Measurements from ENCODE around the gene REX1BD.

- TF ChIP-seq CTCF (IDR thresholded peaks at IDR 0.05): no peak
- TF ChIP-seq POLR2A (IDR thresholded peaks at IDR 0.05): no peak
Observed at GRCh38 chr19:18605196-18605545, 16.6 kb downstream of the REX1BD start.

All from heart left ventricle (tissue), 13 donors.